Endothelial cell of umbilical vein (primary cell): ENCODE data around the gene CCDC91. TPM values are rescaled to one million over a fixed set of nuclear protein-coding genes. Genes with fewer than 3 reads are reported as not detected.

Source experiments
- BruUV-seq: library from RNA; stranded (reverse); fragments of 400-500 nt; replicated peaks from 2 replicates; lab custom pipeline; 2021; lab: Mats Ljungman, UMichigan
- CTCF ChIA-PET: fragments of 300-600, 350-600 bp; sonication (Branson Sonifier 250); formaldehyde crosslinking; loops from one replicate; lab custom pipeline; 2021; ENCODE audit warnings: antibody characterized with exemption, inconsistent platforms; lab: Charles Lee
- POLR2A ChIA-PET: fragments of 300-600, 350-600 bp; sonication (Branson Sonifier 250); formaldehyde crosslinking; loops from one replicate; lab custom pipeline; 2021; ENCODE audit warnings: antibody characterized with exemption, inconsistent platforms; lab: Charles Lee
- DNase-seq: peaks from one replicate; pipeline ENCODE4 v3.0.0-alpha.2; 2011; ENCODE audit warnings: low read depth, low spot score
- FAIRE-seq: peaks from 2 replicates; lab custom pipeline; 2011; peaks lifted over from hg19 to GRCh38; lab: Jason Lieb, UNC
- H2AFZ ChIP-seq: 2 replicates; pipeline ENCODE4 v1.6.0; 2012; ENCODE audit warnings: low read depth, low read length, control low read depth, inconsistent platforms
- H3K27ac ChIP-seq: 2 replicates; pipeline ENCODE4 v1.5.1; 2011; ENCODE audit warnings: low read depth, mild to moderate bottlenecking, control low read depth, low read length, moderate library complexity; ENCODE audit not compliant: insufficient read depth
- H3K27me3 ChIP-seq, 2 experiments: 2 replicates each; pipeline versions ENCODE4 v1.6.0 to v1.6.1; 2011; ENCODE audit warnings: low read length in 2 of 2, mixed read lengths in 1 of 2; ENCODE audit not compliant: control insufficient read depth in 2 of 2, insufficient read depth in 2 of 2
- H3K36me3 ChIP-seq, 2 experiments: 2 replicates in 1 of 2; 3 replicates in 1 of 2; pipeline ENCODE4 v1.5.1; 2011; ENCODE audit warnings: low read length in 2 of 2, mild to moderate bottlenecking in 1 of 2, moderate library complexity in 1 of 2; ENCODE audit not compliant: control insufficient read depth in 2 of 2, insufficient read depth in 2 of 2; ENCODE audit errors: extremely low read depth in 1 of 2
- H3K4me1 ChIP-seq: 3 replicates; pipeline ENCODE4 v1.5.1; 2011; ENCODE audit warnings: mild to moderate bottlenecking, low read length; ENCODE audit not compliant: control insufficient read depth, insufficient read depth; ENCODE audit errors: extremely low read depth
- H3K4me2 ChIP-seq: 2 replicates; pipeline ENCODE4 v1.6.1; 2011; ENCODE audit warnings: low read length, control low read depth, mixed read lengths; ENCODE audit not compliant: insufficient read depth
- H3K4me3 ChIP-seq, 3 experiments: fragments of 200-600 bp in 1 of 3; sonication (generic), shearing (Covaris generic) in 1 of 3; replicated peaks in 1 of 3; 2 replicates each; pipeline ENCODE4 v1.5.1; 2011 to 2016; ENCODE audit warnings: control low read depth in 3 of 3, low read length in 3 of 3, mild to moderate bottlenecking in 2 of 3, inconsistent platforms in 1 of 3, low read depth in 1 of 3, moderate library complexity in 1 of 3; ENCODE audit not compliant: insufficient read depth in 1 of 3
- H3K79me2 ChIP-seq: 2 replicates; pipeline ENCODE4 v1.6.0; 2012; ENCODE audit warnings: low read length, inconsistent platforms; ENCODE audit not compliant: control insufficient read depth, insufficient read depth
- H3K9ac ChIP-seq: replicated peaks from 2 replicates; pipeline ENCODE3; 2011; ENCODE audit warnings: low read length, control low read depth; ENCODE audit not compliant: insufficient read depth; ENCODE audit errors: extremely low read depth
- H3K9me1 ChIP-seq: replicated peaks from 3 replicates; pipeline ENCODE4 v1.6.0; 2011; ENCODE audit warnings: mild to moderate bottlenecking, low read length; ENCODE audit not compliant: control insufficient read depth, insufficient read depth; ENCODE audit errors: extremely low read depth
- H3K9me3 ChIP-seq: replicated peaks from 2 replicates; pipeline ENCODE4 v1.5.1; 2012; ENCODE audit warnings: low read length, inconsistent platforms; ENCODE audit not compliant: control insufficient read depth, insufficient read depth
- H4K20me1 ChIP-seq: replicated peaks from 2 replicates; pipeline ENCODE3; 2011; ENCODE audit warnings: mild to moderate bottlenecking, low read length; ENCODE audit not compliant: control insufficient read depth, insufficient read depth; ENCODE audit errors: extremely low read depth
- CTCF ChIP-seq, 2 donors: IDR thresholded peaks; 1 replicate in 1 of 2; 2 replicates in 1 of 2; pipeline ENCODE4 v1.5.1; 2011; ENCODE audit warnings: low read length in 2 of 2, mild to moderate bottlenecking in 2 of 2, moderate library complexity in 2 of 2, control low read depth in 1 of 2, inconsistent platforms in 1 of 2, low read depth in 1 of 2; ENCODE audit not compliant: insufficient read depth in 1 of 2; ENCODE audit errors: extremely low read depth in 1 of 2
- EZH2 ChIP-seq: IDR thresholded peaks from 2 replicates; pipeline ENCODE4 v1.6.1; 2012; ENCODE audit warnings: borderline replicate concordance, low read depth, mild to moderate bottlenecking, moderate library complexity, low read length, inconsistent platforms; ENCODE audit not compliant: severe bottlenecking
- FOS ChIP-seq: IDR thresholded peaks from 2 replicates; pipeline ENCODE4 v1.6.1; 2011; ENCODE audit warnings: mild to moderate bottlenecking, low read length, moderate library complexity, borderline replicate concordance; ENCODE audit not compliant: insufficient read depth
- GATA2 ChIP-seq: IDR thresholded peaks from 2 replicates; pipeline ENCODE4 v1.7.0; 2011; ENCODE audit warnings: low read depth, mild to moderate bottlenecking, moderate library complexity, mixed read lengths, low read length; ENCODE audit not compliant: insufficient read length, insufficient read depth
- JUN ChIP-seq: IDR thresholded peaks from 2 replicates; pipeline ENCODE4 v1.6.1; 2011; ENCODE audit warnings: borderline replicate concordance, low read depth; ENCODE audit not compliant: insufficient read length, insufficient read depth
- MAX ChIP-seq: IDR thresholded peaks from 2 replicates; pipeline ENCODE4 v1.6.1; 2011; ENCODE audit not compliant: insufficient read depth, insufficient read length
- MYC ChIP-seq: IDR thresholded peaks from one replicate; pipeline ENCODE4 v1.6.1; 2011; ENCODE audit warnings: mild to moderate bottlenecking, low read depth, low read length
- POLR2A ChIP-seq: IDR thresholded peaks from 2 replicates; pipeline ENCODE4 v1.6.1; 2012; ENCODE audit warnings: low read depth, mild to moderate bottlenecking, control low read depth, low read length
- POLR2AphosphoS5 ChIP-seq: IDR thresholded peaks from 2 replicates; pipeline ENCODE4 v1.6.1; 2012; ENCODE audit warnings: low read depth, mild to moderate bottlenecking, control low read depth, low read length, moderate library complexity; ENCODE audit not compliant: insufficient read depth
- dilution Hi-C: fragments of 300-500 bp; cut with MboI; formaldehyde crosslinking; loops from one replicate; pipeline ENCODE4 v1.15.0; 2019; ENCODE audit warnings: low sequenced_read_pairs; ENCODE audit not compliant: extremely low pct_ligation_motif_present
- intact Hi-C: fragments of 100-400 bp; cut with micrococcal nuclease; formaldehyde crosslinking; loops from one replicate; pipeline ENCODE4 v1.10.0; 2022
- polyA plus RNA-seq, 4 experiments: library from polyadenylated mRNA; depleted of rRNA in 3 of 4; stranded (reverse) in 3 of 4; unstranded in 1 of 4; fragments of >200 nt; gene quantifications; 2 replicates each; pipeline versions ENCODE4 v1.2.1 to v1.2.3, GENCODE V29; 2011 to 2012; ENCODE audit warnings: missing spikeins in 1 of 4
- total RNA-seq: library from RNA; stranded (reverse); gene quantifications from 2 replicates; pipeline ENCODE4 v1.2.3, GENCODE V29; 2021

The CCDC91 gene
- total and polyA plus RNA-seq, 2 donors (not counting 3 experiments of a cell fraction or from before 2014, with no cell fraction given), result 3.8 to 10.5 TPM

- H3K4me3 ChIP-seq, result no peak overlapping the region
- H3K27me3 ChIP-seq, result no peaks in the 10 kb centered on the region
- no peaks in the 10 kb centered on the region for H3K9me1 ChIP-seq
- CTCF ChIA-PET, result no interaction called here
- no peak overlapping the region for H3K9ac ChIP-seq
- FAIRE-seq (no peak), DNase-seq (no peak)
- H3K27ac ChIP-seq, result no peak overlapping the region
- H3K79me2 ChIP-seq, result no peaks in the 10 kb centered on the region
- no TSS peak for BruUV-seq
- H3K9me3 ChIP-seq, result no peaks in the 10 kb centered on the region
- TF ChIP-seq MAX (no peak), EZH2 (no peak), CTCF (IDR thresholded peaks at IDR 0.05; ENCODE audit: extremely low read depth in 1 of 2, insufficient read depth in 1 of 2, low read depth in 1 of 2, low read length in 2 of 2) (no peak), GATA2 (no peak), MYC (no peak), JUN (no peak), POLR2A (no peak), POLR2AphosphoS5 (no peak), FOS (no peak)
- intact Hi-C loops, result no loop called here
- no peak overlapping the region for H3K4me2 ChIP-seq
- H4K20me1 ChIP-seq, result no peaks in the 10 kb centered on the region
- no peaks in the 10 kb centered on the region for H3K4me1 ChIP-seq
- no peaks in the 10 kb centered on the region for H3K36me3 ChIP-seq
- dilution Hi-C loops, result no loop called here
- H2AFZ ChIP-seq, result no peak overlapping the region
- POLR2A ChIA-PET, result no interaction called here
Measured at GRCh38 chr12:28390206-28390605, 199.9 kb downstream of the CCDC91 start.
